SU-DHL-6 (cell line): ENCODE measurements around the gene HS6ST3.

ENCODE experiments used
- H2AFZ ChIP-seq: fragments of 200-600 bp; sonication (generic); 2 replicates; pipeline ENCODE4 v1.6.1; 2014; ENCODE audit warnings: low read depth, mild to moderate bottlenecking, moderate library complexity, mixed read lengths, antibody characterized with exemption, low read length; ENCODE audit not compliant: severe bottlenecking
- H3F3A ChIP-seq: fragments of 200-600 bp; shearing (Covaris generic); 2 replicates; pipeline ENCODE4 v1.6.0; 2016; ENCODE audit warnings: antibody characterized with exemption, mild to moderate bottlenecking; ENCODE audit not compliant: insufficient read depth
- H3K27ac ChIP-seq: fragments of 200-600 bp; sonication (generic); 2 replicates; pipeline ENCODE4 v1.5.1; 2016; ENCODE audit warnings: low read depth, mild to moderate bottlenecking, low read length, moderate library complexity, mixed read lengths
- H3K27me3 ChIP-seq: fragments of 200-600 bp; sonication (generic), shearing (Covaris generic); 2 replicates; pipeline ENCODE4 v1.6.0; 2014; ENCODE audit warnings: mild to moderate bottlenecking, low read length
- H3K36me3 ChIP-seq: fragments of 200-600 bp; sonication (generic); 2 replicates; pipeline ENCODE4 v1.6.1; 2014; ENCODE audit warnings: mild to moderate bottlenecking, low read length, mixed read lengths
- H3K4me2 ChIP-seq: fragments of 300-600, 200-600 bp; shearing (Covaris generic), sonication (generic); 2 replicates; pipeline ENCODE4 v1.6.0; 2014; ENCODE audit warnings: low read length, low read depth, mild to moderate bottlenecking; ENCODE audit not compliant: poor library complexity, severe bottlenecking
- H3K4me3 ChIP-seq: fragments of 200-600 bp; sonication (generic); 2 replicates; pipeline ENCODE4 v1.5.1; 2014; ENCODE audit warnings: antibody characterized with exemption, low read length, mild to moderate bottlenecking, mixed read lengths; ENCODE audit not compliant: insufficient read depth, poor library complexity, severe bottlenecking
- H3K79me2 ChIP-seq: fragments of 200-600 bp; sonication (generic); 2 replicates; pipeline ENCODE4 v1.6.1; 2014; ENCODE audit warnings: mild to moderate bottlenecking, low read length, moderate library complexity; ENCODE audit not compliant: insufficient read depth
- H3K9ac ChIP-seq: fragments of 200-600 bp; sonication (generic); 2 replicates; pipeline ENCODE4 v1.7.0; 2014; ENCODE audit warnings: mild to moderate bottlenecking, low read length
- H3K9me2 ChIP-seq: fragments of 200-600 bp; sonication (generic); replicated peaks from 2 replicates; pipeline ENCODE4 v1.6.1; 2014; ENCODE audit warnings: low read length; ENCODE audit not compliant: insufficient read depth
- H3K9me3 ChIP-seq: fragments of 200-600 bp; sonication (generic); 2 replicates; pipeline ENCODE4 v1.6.1; 2014; ENCODE audit warnings: low read length, mixed read lengths; ENCODE audit not compliant: insufficient read depth
- H4K20me1 ChIP-seq: fragments of 200-600 bp; sonication (generic); 2 replicates; pipeline ENCODE4 v1.6.1; 2014; ENCODE audit warnings: low read depth, mild to moderate bottlenecking, antibody characterized with exemption, low read length, moderate library complexity, mixed read lengths
- EZH2phosphoT487 ChIP-seq: fragments of 200-600 bp; sonication (generic), shearing (Covaris generic); conservative IDR thresholded peaks from 2 replicates; pipeline ENCODE4 v1.6.1; 2018; ENCODE audit warnings: mild to moderate bottlenecking, antibody characterized with exemption, low read length, moderate library complexity, mixed read lengths
- TF ChIP-seq, protein P1 (sequence below): fragments of 200-600 bp; sonication (generic); IDR thresholded peaks from one replicate; pipeline ENCODE4 v1.5.1; 2017; ENCODE audit warnings: antibody characterized with exemption, mild to moderate bottlenecking, low read length, moderate library complexity; ENCODE audit not compliant: insufficient read depth, poor library complexity, severe bottlenecking

HS6ST3 gene

DNA sequence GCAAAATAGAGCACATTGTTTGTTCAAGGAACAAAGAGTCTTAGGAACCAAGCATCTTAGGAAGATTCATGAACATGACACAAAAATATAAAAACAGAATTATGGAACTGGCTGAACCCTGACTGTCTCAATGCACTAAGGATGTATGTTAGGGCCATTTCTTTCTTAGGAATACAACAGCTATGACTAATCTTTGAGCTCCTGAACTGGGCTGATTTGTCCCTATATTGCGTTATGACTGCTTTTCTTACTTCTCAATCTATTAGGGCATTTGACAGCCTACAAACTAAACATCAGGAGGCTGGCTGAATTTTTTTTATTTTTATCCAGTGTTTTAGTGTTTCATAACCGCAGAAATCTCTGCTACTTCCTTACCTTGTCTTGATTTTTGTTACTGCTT lies 693.1 kb downstream of the HS6ST3 start:
- Histone ChIP-seq H3K27me3 (no peaks in the 10 kb centered on the region), H3K36me3 (no peaks in the 10 kb centered on the region), H3K27ac (no peak overlapping the region), H2AFZ (no peak overlapping the region), H3K79me2 (no peaks in the 10 kb centered on the region), H4K20me1 (no peaks in the 10 kb centered on the region), H3K9ac (no peak overlapping the region), H3K4me3 (no peak overlapping the region), H3K9me3 (no peaks in the 10 kb centered on the region), H3F3A (no peaks in the 10 kb centered on the region), H3K9me2 (no peaks in the 10 kb centered on the region), H3K4me2 (no peak overlapping the region)
- TF ChIP-seq, protein P1, sequence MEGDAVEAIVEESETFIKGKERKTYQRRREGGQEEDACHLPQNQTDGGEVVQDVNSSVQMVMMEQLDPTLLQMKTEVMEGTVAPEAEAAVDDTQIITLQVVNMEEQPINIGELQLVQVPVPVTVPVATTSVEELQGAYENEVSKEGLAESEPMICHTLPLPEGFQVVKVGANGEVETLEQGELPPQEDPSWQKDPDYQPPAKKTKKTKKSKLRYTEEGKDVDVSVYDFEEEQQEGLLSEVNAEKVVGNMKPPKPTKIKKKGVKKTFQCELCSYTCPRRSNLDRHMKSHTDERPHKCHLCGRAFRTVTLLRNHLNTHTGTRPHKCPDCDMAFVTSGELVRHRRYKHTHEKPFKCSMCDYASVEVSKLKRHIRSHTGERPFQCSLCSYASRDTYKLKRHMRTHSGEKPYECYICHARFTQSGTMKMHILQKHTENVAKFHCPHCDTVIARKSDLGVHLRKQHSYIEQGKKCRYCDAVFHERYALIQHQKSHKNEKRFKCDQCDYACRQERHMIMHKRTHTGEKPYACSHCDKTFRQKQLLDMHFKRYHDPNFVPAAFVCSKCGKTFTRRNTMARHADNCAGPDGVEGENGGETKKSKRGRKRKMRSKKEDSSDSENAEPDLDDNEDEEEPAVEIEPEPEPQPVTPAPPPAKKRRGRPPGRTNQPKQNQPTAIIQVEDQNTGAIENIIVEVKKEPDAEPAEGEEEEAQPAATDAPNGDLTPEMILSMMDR, result no peak
- no peak for TF ChIP-seq EZH2phosphoT487

GRCh38 chr13:96783511-96783910 lies 693.6 kb downstream of the HS6ST3 start:
- no peak for TF ChIP-seq EZH2phosphoT487
- TF ChIP-seq, protein P1, result no peak

DNA sequence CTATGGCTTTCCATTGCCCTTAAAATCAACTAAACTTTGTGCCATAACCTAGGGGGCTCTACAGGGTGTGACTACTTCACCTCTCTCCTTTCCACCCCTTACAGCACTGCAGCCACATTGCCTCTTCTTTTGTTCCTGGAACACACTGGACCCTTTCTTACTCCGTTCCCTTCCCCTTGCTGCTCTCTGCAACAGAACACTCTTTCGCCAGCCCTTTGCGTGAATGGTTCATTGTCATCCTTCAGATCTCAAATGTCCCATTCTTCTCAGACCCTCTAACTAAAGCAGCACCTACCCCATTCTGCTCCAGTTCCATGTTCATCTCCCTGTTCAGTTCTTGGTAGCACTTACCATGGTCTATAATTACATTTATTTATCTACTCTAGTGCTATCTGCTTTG lies 696.1 kb downstream of the HS6ST3 start:
- H3K36me3 ChIP-seq, result no peaks in the 10 kb centered on the region
- H2AFZ ChIP-seq, result no peak overlapping the region
- no peak for TF ChIP-seq EZH2phosphoT487
- TF ChIP-seq, protein P1, result no peak
- no peaks in the 10 kb centered on the region for H3K9me3 ChIP-seq
- H3K4me2 ChIP-seq, result no peak overlapping the region
- H3F3A ChIP-seq, result no peaks in the 10 kb centered on the region
- H3K79me2 ChIP-seq, result no peaks in the 10 kb centered on the region
- H3K9me2 ChIP-seq, result no peaks in the 10 kb centered on the region
- H3K4me3 ChIP-seq, result no peak overlapping the region
- H3K27me3 ChIP-seq, result no peaks in the 10 kb centered on the region
- H4K20me1 ChIP-seq, result no peaks in the 10 kb centered on the region
- no peak overlapping the region for H3K27ac ChIP-seq
- no peak overlapping the region for H3K9ac ChIP-seq

More at GRCh38 chr13:96783511-96783910, 693.6 kb downstream of the HS6ST3 start:
- H3K9me3 ChIP-seq, result no peaks in the 10 kb centered on the region
- no peaks in the 10 kb centered on the region for H3K36me3 ChIP-seq
- H3K27me3 ChIP-seq, result no peaks in the 10 kb centered on the region
- no peaks in the 10 kb centered on the region for H4K20me1 ChIP-seq
- H3K9me2 ChIP-seq, result no peaks in the 10 kb centered on the region
- no peak overlapping the region for H3K9ac ChIP-seq
- no peaks in the 10 kb centered on the region for H3K79me2 ChIP-seq
- H3K27ac ChIP-seq, result no peak overlapping the region
- no peaks in the 10 kb centered on the region for H3F3A ChIP-seq
- H3K4me3 ChIP-seq, result no peak overlapping the region
- no peak overlapping the region for H2AFZ ChIP-seq
- no peak overlapping the region for H3K4me2 ChIP-seq
